ENCODE data around the gene FES.

FES gene

GRCh38 chr15:90877315-90877714, 7.0 kb upstream of the FES start:
- no peak for DNase-seq

- DNase-seq = no peak
These were observed 6.3 kb upstream of the FES start for GRCh38 chr15:90877996-90878395.

- no peak for DNase-seq
These were observed 5.6 kb upstream of the FES start for GRCh38 chr15:90878660-90879059.

- DNase-seq = no peak
These were observed 4.5 kb upstream of the FES start for GRCh38 chr15:90879730-90880366.

- no peak for DNase-seq
These were observed 3.7 kb upstream of the FES start for GRCh38 chr15:90880381-90881145.

- no peak for DNase-seq
These were observed 2.9 kb upstream of the FES start for GRCh38 chr15:90881181-90881977.

GRCh38 chr15:90881978-90882721, 2.2 kb upstream of the FES start:
- DNase-seq = no peak

GRCh38 chr15:90882781-90883525, 1.4 kb upstream of the FES start:
- no peak for DNase-seq

GRCh38 chr15:90883526-90883975, 753 bp upstream of the FES start:
- DNase-seq = no peak

- DNase-seq = no peak
These were observed 571 bp downstream of the FES start for GRCh38 chr15:90884719-90885431.

GRCh38 chr15:90885432-90886290, 1.4 kb downstream of the FES start:
- DNase-seq = peak; percentile 70

- no peak for DNase-seq
These were observed 1.9 kb downstream of the FES start for GRCh38 chr15:90886291-90886614.

- no peak for DNase-seq
These were observed 2.8 kb downstream of the FES start for GRCh38 chr15:90887037-90887481.

- no peak for DNase-seq
These were observed 5.0 kb downstream of the FES start for GRCh38 chr15:90889313-90889730.

- DNase-seq = no peak
These were observed 5.6 kb downstream of the FES start for GRCh38 chr15:90889736-90890456.

GRCh38 chr15:90890839-90891238, 6.5 kb downstream of the FES start:
- no peak for DNase-seq

- DNase-seq = no peak
These were observed 7.1 kb downstream of the FES start for GRCh38 chr15:90891346-90891949.

GRCh38 chr15:90892023-90892422, 7.7 kb downstream of the FES start:
- DNase-seq = no peak

- DNase-seq = no peak
These were observed 8.3 kb downstream of the FES start for GRCh38 chr15:90892498-90893174.

Measured in GF-D8 (cell line).